HCT116 (cell line): ENCODE measurements around the gene CCSER1. TPM values are rescaled to one million over a fixed set of nuclear protein-coding genes. Genes with fewer than 3 reads are reported as not detected.

Source experiments
- ATAC-seq: fragments of 200-7000 bp; cut with Tn5 transposase; 2 replicates; pipeline ENCODE4 v1.9.1; 2020; ENCODE audit warnings: mild to moderate bottlenecking, moderate library complexity
- BruUV-seq: library from RNA; stranded (reverse); fragments of 400-500 nt; replicated peaks from 2 replicates; lab custom pipeline; 2021; lab: Mats Ljungman, UMichigan
- CTCF ChIA-PET: fragments of 300-600 bp; sonication (Branson Sonifier 250); formaldehyde crosslinking; loops from one replicate; lab custom pipeline; 2021; ENCODE audit warnings: antibody characterized with exemption; lab: Charles Lee
- POLR2A ChIA-PET: fragments of 300-600, 350-600 bp; sonication (Branson Sonifier 250); formaldehyde crosslinking; loops from one replicate; lab custom pipeline; 2021; ENCODE audit warnings: antibody characterized with exemption; lab: Charles Lee
- RAD21 ChIA-PET, 2 experiments: fragments of 300-600 bp; sonication (Branson Sonifier 250); formaldehyde crosslinking; loops; one replicate each; lab custom pipeline; 2023; ENCODE audit warnings: low total read pairs in 2 of 2; ENCODE audit not compliant: uncharacterized antibody in 2 of 2, unreplicated experiment in 2 of 2, low non-redundant PET in 1 of 2; lab: Charles Lee
- DNase-seq: peaks from one replicate; pipeline ENCODE4 v3.0.0-alpha.2; 2010; ENCODE audit warnings: low read depth, low spot score
- H2AFZ ChIP-seq: fragments of 200-600 bp; shearing (Covaris generic), sonication (generic); 2 replicates; pipeline ENCODE4 v1.6.1; 2017; ENCODE audit warnings: low read depth, mixed run types, mixed read lengths, antibody characterized with exemption, low read length; ENCODE audit not compliant: poor library complexity, severe bottlenecking
- H3K27ac ChIP-seq: 2 replicates; pipeline ENCODE4 v1.5.1; 2012; ENCODE audit warnings: low read depth, low read length
- H3K27me3 ChIP-seq: fragments of 200-600 bp; sonication (generic); 2 replicates; pipeline ENCODE4 v1.6.1; 2016; ENCODE audit warnings: mixed run types, low read length, mixed read lengths; ENCODE audit not compliant: insufficient read depth
- H3K36me3 ChIP-seq, 2 experiments: fragments of 200-500 bp in 1 of 2; fragments of 200-600 bp in 1 of 2; sonication (Bioruptor generic) in 1 of 2; sonication (generic) in 1 of 2; 2 replicates each; pipeline versions ENCODE4 v1.5.1 to v1.6.1; 2014 to 2016; ENCODE audit warnings: low read length in 2 of 2, inconsistent platforms in 1 of 2, mixed read lengths in 1 of 2, mixed run types in 1 of 2; ENCODE audit not compliant: insufficient read depth in 2 of 2, control insufficient read depth in 1 of 2
- H3K4me1 ChIP-seq, 2 experiments: fragments of 200-600 bp in 1 of 2; sonication (generic) in 1 of 2; 2 replicates each; pipeline versions ENCODE4 v1.5.1 to v1.6.1; 2012 to 2017; ENCODE audit warnings: low read length in 2 of 2, inconsistent platforms in 1 of 2, mild to moderate bottlenecking in 1 of 2, mixed read lengths in 1 of 2, mixed run types in 1 of 2, moderate library complexity in 1 of 2; ENCODE audit not compliant: insufficient read depth in 2 of 2, control insufficient read depth in 1 of 2
- H3K4me2 ChIP-seq: fragments of 200-600 bp; sonication (generic); 2 replicates; pipeline ENCODE4 v1.6.1; 2017; ENCODE audit warnings: mixed run types, low read length, mixed read lengths
- H3K4me3 ChIP-seq, 2 experiments: fragments of 200-600 bp in 1 of 2; sonication (generic) in 1 of 2; replicated peaks in 1 of 2; 2 replicates each; pipeline ENCODE4 v1.5.1; 2011 to 2016; ENCODE audit warnings: low read length in 2 of 2, control low read depth in 1 of 2, low read depth in 1 of 2, mild to moderate bottlenecking in 1 of 2, mixed read lengths in 1 of 2, mixed run types in 1 of 2
- H3K79me2 ChIP-seq: fragments of 200-600 bp; sonication (generic); 2 replicates; pipeline ENCODE4 v1.6.1; 2017; ENCODE audit warnings: mild to moderate bottlenecking, mixed run types, low read length, moderate library complexity, mixed read lengths; ENCODE audit not compliant: insufficient read depth
- H3K9ac ChIP-seq: fragments of 200-600 bp; sonication (generic); 2 replicates; pipeline ENCODE4 v1.6.1; 2016; ENCODE audit warnings: low read length, mixed read lengths
- H3K9me2 ChIP-seq: fragments of 200-600 bp; sonication (generic), shearing (Covaris generic); 2 replicates; pipeline ENCODE4 v1.6.1; 2017; ENCODE audit warnings: mixed run types, mild to moderate bottlenecking, moderate library complexity; ENCODE audit not compliant: insufficient read depth
- H3K9me3 ChIP-seq, 2 experiments: fragments of 200-500 bp in 1 of 2; fragments of 200-600 bp in 1 of 2; sonication (Bioruptor generic) in 1 of 2; sonication (generic) in 1 of 2; 2 replicates each; pipeline ENCODE4 v1.6.1; 2014 to 2017; ENCODE audit warnings: low read length in 2 of 2, mixed read lengths in 2 of 2, inconsistent platforms in 1 of 2, low read depth in 1 of 2, mild to moderate bottlenecking in 1 of 2, mixed run types in 1 of 2, moderate library complexity in 1 of 2; ENCODE audit not compliant: control insufficient read depth in 1 of 2, insufficient read depth in 1 of 2
- H4K20me1 ChIP-seq: fragments of 200-600 bp; sonication (generic), shearing (Covaris generic); 2 replicates; pipeline ENCODE4 v1.6.1; 2017; ENCODE audit warnings: mixed run types, mild to moderate bottlenecking, moderate library complexity; ENCODE audit not compliant: insufficient read depth
- ATF3 ChIP-seq: IDR thresholded peaks from 2 replicates; pipeline ENCODE4 v1.6.1; 2012
- CBX3 ChIP-seq: IDR thresholded peaks from 2 replicates; pipeline ENCODE4 v1.6.1; 2012; ENCODE audit warnings: low read depth
- EZH2 ChIP-seq: fragments of 200-600 bp; sonication (generic); IDR thresholded peaks from 2 replicates; pipeline ENCODE4 v1.6.1; 2017; ENCODE audit warnings: antibody characterized with exemption, mixed run types
- FOSL1 ChIP-seq: IDR thresholded peaks from 2 replicates; pipeline ENCODE4 v1.6.1; 2012; ENCODE audit warnings: low read depth
- JUND ChIP-seq: IDR thresholded peaks from 2 replicates; pipeline ENCODE4 v1.6.1; 2012
- MAX ChIP-seq: IDR thresholded peaks from 2 replicates; pipeline ENCODE4 v1.6.1; 2012
- POLR2A ChIP-seq: IDR thresholded peaks from 2 replicates; pipeline ENCODE4 v1.7.0; 2011; ENCODE audit warnings: borderline replicate concordance; ENCODE audit not compliant: insufficient read depth, insufficient read length; ENCODE audit errors: extremely low read depth
- REST ChIP-seq: IDR thresholded peaks from 2 replicates; pipeline ENCODE4 v1.6.1; 2012; ENCODE audit warnings: low read depth
- YY1 ChIP-seq: IDR thresholded peaks from 2 replicates; pipeline ENCODE4 v1.6.1; 2011; ENCODE audit warnings: low read length, low read depth, moderate library complexity, mild to moderate bottlenecking; ENCODE audit not compliant: insufficient replicate concordance; ENCODE audit errors: extremely low read depth
- ZFX ChIP-seq: fragments of 450-650 bp; IDR thresholded peaks from 2 replicates; pipeline ENCODE4 v1.6.1; 2017
- intact Hi-C: fragments of 100-400 bp; cut with micrococcal nuclease; formaldehyde crosslinking; loops from 2 replicates; pipeline ENCODE4 v1.10.0; 2022
- total RNA-seq: library from RNA; stranded (reverse); gene quantifications from one replicate; pipeline ENCODE4 v1.2.1, GENCODE V29; 2021; ENCODE audit not compliant: unreplicated experiment

The CCSER1 gene
- total RNA-seq, 1 experiment from 2014 or later, result 6.7 TPM

- H3K27ac ChIP-seq, result no peak overlapping the region
- no peak overlapping the region for H3K4me2 ChIP-seq
- no peak overlapping the region for H2AFZ ChIP-seq
- intact Hi-C loops, result no loop called here
- no peak overlapping the region for H3K4me3 ChIP-seq
- H3K36me3 ChIP-seq, result no peaks in the 10 kb centered on the region
- TF ChIP-seq CBX3 (no peak), JUND (no peak), POLR2A (no peak), FOSL1 (no peak), YY1 (no peak), MAX (no peak), REST (no peak), ATF3 (no peak), ZFX (no peak), EZH2 (no peak)
- ATAC-seq (no peak), DNase-seq (no peak)
- RAD21 ChIA-PET, result no interaction called here
- H3K27me3 ChIP-seq, result no peaks in the 10 kb centered on the region
- no peaks in the 10 kb centered on the region for H3K4me1 ChIP-seq
- H4K20me1 ChIP-seq, result no peaks in the 10 kb centered on the region
- peaks cover 3% of the 10 kb centered on the region; the same call in 1 of the 2 replicates for H3K9me2 ChIP-seq
- H3K9ac ChIP-seq, result no peak overlapping the region
- H3K9me3 ChIP-seq, result no peaks in the 10 kb centered on the region
- BruUV-seq, result no TSS peak
- no peaks in the 10 kb centered on the region for H3K79me2 ChIP-seq
- CTCF ChIA-PET, result no interaction called here
- POLR2A ChIA-PET, result no interaction called here
Measured at GRCh38 chr4:90982813-90983212, 855.6 kb downstream of the CCSER1 start.
